Cardiac fibroblast (primary cell): ENCODE results near the gene TUB.

Experiments used
- DNase-seq, 2 donors: peaks; one replicate each; pipeline versions ENCODE4 v3.0.0 to v3.0.0-alpha.2; 2010; ENCODE audit warnings: low read depth in 2 of 2
- H3K4me3 ChIP-seq, 2 donors: replicated peaks in 1 of 2; 1 replicate in 1 of 2; 2 replicates in 1 of 2; pipeline ENCODE4 v1.5.1; 2011; ENCODE audit warnings: low read depth in 2 of 2, low read length in 2 of 2, mild to moderate bottlenecking in 2 of 2, moderate library complexity in 1 of 2
- TF ChIP-seq, protein P1 (sequence below): IDR thresholded peaks from one replicate; pipeline ENCODE4 v1.5.1; 2011; ENCODE audit warnings: low read depth, mild to moderate bottlenecking, low read length, inconsistent platforms

TUB gene

DNA sequence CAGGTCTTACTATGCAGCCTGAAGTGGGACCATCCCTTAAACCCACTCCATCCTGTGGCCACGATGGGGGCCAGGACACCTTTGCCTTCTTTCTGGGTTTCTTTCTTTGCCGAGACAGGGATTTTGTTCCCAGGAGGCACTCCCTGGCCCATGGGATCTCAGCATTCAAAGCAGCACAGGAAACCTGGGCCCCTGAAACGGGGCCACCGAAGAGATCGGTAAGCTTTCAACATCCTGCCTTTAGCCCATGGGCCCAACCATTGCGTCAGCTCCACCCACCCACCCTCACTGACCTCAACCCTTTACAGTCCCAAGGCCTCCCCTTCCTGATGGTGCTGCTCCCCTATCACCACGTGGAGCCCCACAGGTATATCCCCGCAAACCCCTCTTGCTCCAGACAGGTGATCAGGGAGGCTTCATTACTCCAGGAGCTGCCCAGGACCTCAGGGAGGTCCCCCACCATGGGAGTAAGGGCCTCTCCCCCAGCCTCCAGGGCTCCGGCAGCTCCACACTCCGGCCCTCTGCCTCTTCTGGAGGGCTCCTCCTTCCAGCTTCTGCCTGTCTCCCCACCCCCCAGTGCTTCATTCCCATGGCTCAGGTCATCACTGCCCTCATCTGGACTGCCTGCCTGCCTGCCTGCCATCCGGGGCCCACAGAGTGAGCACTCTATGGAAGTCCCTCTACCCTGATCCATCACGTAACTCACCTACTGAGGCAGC, 42.0 kb upstream of the TUB start:
- no peak for DNase-seq
- H3K4me3 ChIP-seq, result no peak overlapping the region
- TF ChIP-seq, protein P1, sequence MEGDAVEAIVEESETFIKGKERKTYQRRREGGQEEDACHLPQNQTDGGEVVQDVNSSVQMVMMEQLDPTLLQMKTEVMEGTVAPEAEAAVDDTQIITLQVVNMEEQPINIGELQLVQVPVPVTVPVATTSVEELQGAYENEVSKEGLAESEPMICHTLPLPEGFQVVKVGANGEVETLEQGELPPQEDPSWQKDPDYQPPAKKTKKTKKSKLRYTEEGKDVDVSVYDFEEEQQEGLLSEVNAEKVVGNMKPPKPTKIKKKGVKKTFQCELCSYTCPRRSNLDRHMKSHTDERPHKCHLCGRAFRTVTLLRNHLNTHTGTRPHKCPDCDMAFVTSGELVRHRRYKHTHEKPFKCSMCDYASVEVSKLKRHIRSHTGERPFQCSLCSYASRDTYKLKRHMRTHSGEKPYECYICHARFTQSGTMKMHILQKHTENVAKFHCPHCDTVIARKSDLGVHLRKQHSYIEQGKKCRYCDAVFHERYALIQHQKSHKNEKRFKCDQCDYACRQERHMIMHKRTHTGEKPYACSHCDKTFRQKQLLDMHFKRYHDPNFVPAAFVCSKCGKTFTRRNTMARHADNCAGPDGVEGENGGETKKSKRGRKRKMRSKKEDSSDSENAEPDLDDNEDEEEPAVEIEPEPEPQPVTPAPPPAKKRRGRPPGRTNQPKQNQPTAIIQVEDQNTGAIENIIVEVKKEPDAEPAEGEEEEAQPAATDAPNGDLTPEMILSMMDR, result no peak

DNA sequence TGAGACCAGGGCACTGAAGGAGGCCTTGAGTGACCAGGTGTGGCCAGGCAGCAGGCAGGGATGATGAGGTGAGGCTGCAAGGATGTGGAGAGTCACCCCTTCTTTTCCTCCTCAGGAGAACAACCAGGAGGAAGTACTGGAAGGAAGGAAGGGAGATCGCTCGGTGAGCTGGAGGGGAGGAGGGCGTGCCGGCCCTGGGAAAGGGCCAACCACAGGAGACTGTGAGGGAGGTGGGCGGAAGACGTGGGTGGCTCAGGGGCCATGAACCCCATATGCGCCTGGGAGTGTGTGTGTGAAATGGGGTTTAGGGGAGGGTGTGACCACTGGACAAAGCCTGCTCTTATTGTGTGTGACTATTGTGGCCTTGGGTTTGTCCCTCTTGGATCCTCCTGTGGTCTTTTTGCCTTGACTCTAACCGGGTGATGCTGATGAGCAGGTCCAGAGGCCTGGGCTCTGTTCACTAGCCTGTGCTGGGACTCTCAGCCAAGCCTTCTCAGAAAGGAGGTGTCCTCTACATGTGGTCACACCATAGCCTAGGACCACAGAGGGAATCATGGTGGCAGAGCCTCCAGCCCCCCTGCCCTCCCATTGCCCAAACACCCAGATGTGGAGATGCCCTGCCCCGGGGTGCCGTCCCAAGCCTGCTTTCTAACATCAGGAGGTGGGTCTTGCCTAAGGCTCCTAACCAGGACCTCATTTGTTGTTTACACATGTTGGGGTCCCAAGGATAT, 41.3 kb upstream of the TUB start:
- TF ChIP-seq, protein P1, result no peak
- DNase-seq, result no peak
- no peak overlapping the region for H3K4me3 ChIP-seq

DNA sequence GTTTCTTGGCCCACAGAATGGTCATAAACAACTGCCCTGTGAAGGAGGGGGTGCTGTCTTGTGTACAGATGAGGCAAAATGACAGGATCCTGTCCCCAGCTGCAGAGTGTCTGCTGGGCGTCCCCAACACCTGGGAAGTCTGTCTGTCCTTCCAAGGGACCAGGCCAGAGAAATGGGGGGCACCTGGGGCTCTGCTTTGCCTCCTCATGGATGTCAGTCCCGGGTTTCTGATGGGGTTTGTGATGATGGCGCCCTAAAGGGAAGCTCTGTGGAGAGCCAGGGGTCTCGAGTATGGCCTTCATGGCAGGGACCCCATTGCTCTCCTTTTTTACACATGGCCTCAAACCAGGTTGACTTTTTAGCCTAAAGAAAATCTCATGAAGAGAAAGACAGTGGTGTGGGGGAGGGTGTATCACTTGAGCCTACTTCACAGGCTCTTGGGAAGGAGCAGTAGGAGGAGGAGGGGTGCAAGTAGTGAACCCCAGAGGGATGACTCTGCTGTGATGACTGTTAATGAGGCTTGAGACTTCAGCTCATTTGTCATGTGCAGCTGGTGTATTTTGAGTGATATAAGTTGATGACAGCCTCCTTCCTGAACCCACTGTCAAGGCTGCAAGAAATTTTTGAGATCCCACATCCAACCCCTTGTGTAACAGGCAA, 40.6 kb upstream of the TUB start:
- no peak overlapping the region for H3K4me3 ChIP-seq
- DNase-seq, result no peak
- TF ChIP-seq, protein P1, result no peak

DNA sequence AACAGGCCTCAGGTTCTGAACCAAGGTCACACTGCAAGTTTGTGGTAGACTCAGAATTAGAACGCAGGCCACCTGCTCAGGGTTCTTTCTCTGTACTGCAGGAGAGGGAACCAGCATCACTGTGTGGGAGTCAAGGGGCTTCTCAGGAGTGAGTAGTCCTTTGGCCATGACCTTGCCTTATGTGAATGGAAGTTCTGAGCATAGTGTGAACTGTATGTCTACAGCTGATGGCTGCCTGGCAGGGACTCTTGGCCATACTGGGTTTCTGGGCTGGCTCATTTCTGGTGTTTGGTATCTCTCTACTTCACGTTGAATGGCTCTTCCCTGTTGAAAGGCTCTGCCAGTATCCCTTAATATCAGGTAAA, 40.1 kb upstream of the TUB start:
- H3K4me3 ChIP-seq, result no peak overlapping the region
- DNase-seq, result no peak
- TF ChIP-seq, protein P1, result no peak

DNA sequence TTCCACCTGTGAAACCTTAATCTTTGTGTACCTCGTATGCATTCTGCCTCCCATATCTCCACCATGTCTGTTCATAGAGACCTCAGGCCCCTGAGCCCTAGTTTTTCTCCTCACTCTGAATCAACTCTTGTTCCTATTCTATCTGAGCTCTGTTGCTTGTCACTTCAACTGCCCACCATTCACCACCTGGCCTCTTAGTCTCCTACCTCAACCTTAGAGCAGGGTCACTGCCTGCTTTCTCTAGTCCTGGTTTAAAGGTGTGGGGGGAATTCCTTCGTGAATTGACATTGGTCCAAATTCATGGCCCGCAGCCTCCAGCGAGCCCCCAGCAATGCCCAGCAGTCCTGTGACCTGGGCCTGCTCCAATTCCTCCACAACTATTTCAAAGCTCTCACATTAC, 39.4 kb upstream of the TUB start:
- no peak overlapping the region for H3K4me3 ChIP-seq
- no peak for DNase-seq
- TF ChIP-seq, protein P1, result no peak

DNA sequence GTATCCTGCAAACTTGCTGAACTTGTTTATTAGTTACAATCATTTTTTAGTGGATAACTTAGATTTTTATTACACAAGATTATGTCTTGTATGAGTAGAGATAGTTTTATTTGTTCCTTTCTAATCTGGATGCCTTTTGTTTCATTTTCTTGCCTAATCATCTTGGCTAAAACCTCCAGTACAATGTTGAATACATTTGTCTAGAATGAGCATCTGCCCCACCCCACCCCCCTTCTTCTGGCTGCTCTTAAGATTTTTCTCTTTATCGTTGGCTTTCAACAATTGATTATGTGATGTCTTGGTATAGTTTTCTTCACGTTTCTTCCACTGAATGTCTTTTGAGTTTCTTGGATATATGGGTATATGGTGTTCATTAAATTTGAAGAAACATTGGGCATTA, 37.3 kb upstream of the TUB start:
- no peak for DNase-seq
- no peak overlapping the region for H3K4me3 ChIP-seq
- TF ChIP-seq, protein P1, result no peak
